A549 (cell line): ENCODE data around the gene FKBP1A. TPM values are rescaled to one million over a fixed set of nuclear protein-coding genes. Genes with fewer than 3 reads are reported as not detected.

ENCODE experiments used
- ATAC-seq, 2 experiments: fragments of 200-7000 bp in 1 of 2; fragments of >200 bp in 1 of 2; cut with Nextera tagmentation in 1 of 2; cut with Tn5 transposase in 1 of 2; 3 replicates each; pipeline versions ENCODE4 v1.8.0 to v1.9.1; 2018 to 2020; ENCODE audit warnings: mild to moderate bottlenecking in 1 of 2, moderate library complexity in 1 of 2
- CTCF ChIA-PET: fragments of 300-600 bp; sonication (Branson Sonifier 250); formaldehyde crosslinking; extraction: SDS; loops from one replicate; lab custom pipeline; 2021; ENCODE audit warnings: antibody characterized with exemption, inconsistent platforms; lab: Yijun Ruan, JAX
- POLR2A ChIA-PET: fragments of 350-600 bp; formaldehyde crosslinking; extraction: SDS; loops from one replicate; lab custom pipeline; 2021; ENCODE audit warnings: antibody characterized with exemption, inconsistent platforms; lab: Yijun Ruan, JAX
- DNase-seq, 2 experiments: peaks; one replicate each; pipeline versions ENCODE4 v3.0.0 to v3.0.0-alpha.2; 2011 to 2016; ENCODE audit warnings: low read depth in 1 of 2, low spot score in 1 of 2
- FAIRE-seq: peaks from 2 replicates; lab custom pipeline; 2011; peaks lifted over from hg19 to GRCh38; lab: Jason Lieb, UNC
- H3K27ac ChIP-seq, 2 experiments: fragments of >200 bp; sonication (Bioruptor Twin); formaldehyde crosslinking; 3 replicates each; pipeline ENCODE4 v1.5.1; 2016 to 2017
- H3K4me1 ChIP-seq: fragments of >200 bp; sonication (Bioruptor Twin); formaldehyde crosslinking; 3 replicates; pipeline ENCODE4 v1.6.1; 2016
- H3K4me2 ChIP-seq: fragments of >200 bp; sonication (Bioruptor Twin); formaldehyde crosslinking; 3 replicates; pipeline ENCODE4 v1.6.1; 2016
- H3K4me3 ChIP-seq: fragments of >200 bp; sonication (Bioruptor Twin); formaldehyde crosslinking; 3 replicates; pipeline ENCODE4 v1.5.1; 2016
- H3K9me3 ChIP-seq: fragments of >200 bp; sonication (Bioruptor Twin); formaldehyde crosslinking; 3 replicates; pipeline ENCODE4 v1.6.1; 2016
- ATOH8 ChIP-seq: fragments of 250-450 bp; sonication (Bioruptor Pico); IDR thresholded peaks from 2 replicates; pipeline ENCODE4 v1.5.0; 2020; ENCODE audit warnings: low read depth, mild to moderate bottlenecking, moderate library complexity
- BHLHE40 ChIP-seq: IDR thresholded peaks from 2 replicates; pipeline ENCODE4 v1.6.1; 2012; ENCODE audit warnings: low read depth, low read length, inconsistent platforms
- CEBPB ChIP-seq, 2 experiments: fragments of >200 bp in 1 of 2; sonication (Bioruptor Twin) in 1 of 2; formaldehyde crosslinking in 1 of 2; IDR thresholded peaks; 2 replicates each; pipeline ENCODE4 v1.6.1; 2012 to 2016
- CHD2 ChIP-seq: fragments of 150-350 bp; IDR thresholded peaks from 2 replicates; pipeline ENCODE4 v1.6.1; 2014; ENCODE audit warnings: low read length; ENCODE audit not compliant: partially characterized antibody
- CHD4 ChIP-seq: fragments of 200-600 bp; sonication (generic); IDR thresholded peaks from 2 replicates; pipeline ENCODE4 v1.6.1; 2016; ENCODE audit warnings: antibody characterized with exemption, mild to moderate bottlenecking, borderline replicate concordance
- CTCF ChIP-seq: fragments of >200 bp; sonication (Bioruptor Twin); formaldehyde crosslinking; IDR thresholded peaks from 3 replicates; pipeline ENCODE4 v1.5.1; 2016
- EHMT2 ChIP-seq: fragments of 200-600 bp; sonication (generic); IDR thresholded peaks from 2 replicates; pipeline ENCODE4 v1.6.1; 2016; ENCODE audit warnings: antibody characterized with exemption, low read depth, mild to moderate bottlenecking, moderate library complexity
- FOSL2 ChIP-seq, 2 experiments: fragments of 450-650 bp in 1 of 2; fragments of >200 bp in 1 of 2; sonication (Bioruptor Twin) in 1 of 2; formaldehyde crosslinking; IDR thresholded peaks; 2 replicates each; pipeline versions ENCODE4 v1.5.0 to v1.6.1; 2016 to 2020; ENCODE audit warnings: mild to moderate bottlenecking in 1 of 2, moderate library complexity in 1 of 2
- FOXS1 ChIP-seq: fragments of 250-450 bp; sonication (Bioruptor Pico); IDR thresholded peaks from 2 replicates; pipeline ENCODE4 v1.5.0; 2020; ENCODE audit warnings: mild to moderate bottlenecking, moderate library complexity
- GATA3 ChIP-seq: IDR thresholded peaks from 2 replicates; pipeline ENCODE4 v1.6.1; 2012; ENCODE audit warnings: borderline replicate concordance
- HES2 ChIP-seq: fragments of >200 bp; sonication (Bioruptor Twin); formaldehyde crosslinking; IDR thresholded peaks from 2 replicates; pipeline ENCODE4 v1.6.1; 2016
- HOXB13 ChIP-seq: fragments of 250-450 bp; sonication (Bioruptor Pico); IDR thresholded peaks from 2 replicates; pipeline ENCODE4 v1.5.0; 2020; ENCODE audit warnings: low read depth, mild to moderate bottlenecking, moderate library complexity
- HOXB5 ChIP-seq: fragments of 250-450 bp; sonication (Bioruptor Pico); IDR thresholded peaks from 2 replicates; pipeline ENCODE4 v1.5.0; 2020; ENCODE audit warnings: mild to moderate bottlenecking, moderate library complexity
- JUNB ChIP-seq: fragments of >200 bp; sonication (Bioruptor Twin); formaldehyde crosslinking; IDR thresholded peaks from 2 replicates; pipeline ENCODE4 v1.6.1; 2016
- KDM5A ChIP-seq: fragments of 200-600 bp; sonication (generic); IDR thresholded peaks from 2 replicates; pipeline ENCODE4 v1.6.1; 2016; ENCODE audit warnings: antibody characterized with exemption, mild to moderate bottlenecking
- MYC ChIP-seq: IDR thresholded peaks from 2 replicates; pipeline ENCODE4 v1.6.1; 2012; ENCODE audit warnings: mild to moderate bottlenecking, inconsistent platforms, low read length, improper control_type of control experiment, borderline replicate concordance
- POLR2AphosphoS2 ChIP-seq: conservative IDR thresholded peaks from 2 replicates; pipeline ENCODE4 v1.6.1; 2012; ENCODE audit warnings: low read length, improper control_type of control experiment, inconsistent platforms
- RAD21 ChIP-seq, 2 experiments: fragments of >200 bp in 1 of 2; sonication (Bioruptor Twin) in 1 of 2; formaldehyde crosslinking in 1 of 2; IDR thresholded peaks in 1 of 2; conservative IDR thresholded peaks in 1 of 2; 2 replicates in 1 of 2; 3 replicates in 1 of 2; pipeline ENCODE4 v1.6.1; 2012 to 2018; ENCODE audit warnings: inconsistent platforms in 1 of 2
- RCOR1 ChIP-seq: fragments of 150-350 bp; IDR thresholded peaks from 2 replicates; pipeline ENCODE4 v1.6.1; 2014; ENCODE audit warnings: antibody characterized with exemption, low read length, low read depth
- RFX5 ChIP-seq: fragments of 450-650 bp; IDR thresholded peaks from 2 replicates; pipeline ENCODE4 v1.7.1; 2014; ENCODE audit warnings: antibody characterized with exemption, mild to moderate bottlenecking, moderate library complexity
- SREBF2 ChIP-seq: fragments of 450-650 bp; IDR thresholded peaks from 2 replicates; pipeline ENCODE4 v1.6.1; 2014; ENCODE audit warnings: mild to moderate bottlenecking, moderate library complexity
- TFCP2L1 ChIP-seq: fragments of 250-450 bp; sonication (Bioruptor Pico); IDR thresholded peaks from 2 replicates; pipeline ENCODE4 v1.5.0; 2021; ENCODE audit warnings: mild to moderate bottlenecking
- USF2 ChIP-seq: fragments of 450-650 bp; IDR thresholded peaks from 2 replicates; pipeline ENCODE4 v1.6.1; 2014; ENCODE audit warnings: antibody characterized with exemption
- ZSCAN20 ChIP-seq: fragments of 250-450 bp; sonication (Bioruptor Pico); IDR thresholded peaks from 2 replicates; pipeline ENCODE4 v1.8.0; 2022; ENCODE audit warnings: mild to moderate bottlenecking, moderate library complexity
- WGBS: methylation state at CpG from one replicate; pipeline ENCODE4 v1.1.6; 2017; ENCODE audit errors: missing lambda C conversion rate; 5-methylcytosine and 5-hydroxymethylcytosine counted together
- polyA plus RNA-seq, 4 experiments: library from polyadenylated mRNA; depleted of rRNA in 3 of 4; stranded (reverse); fragments of >200 nt; fragmentation: RNase III in 1 of 4; extraction: RNeasy Plus Mini Kit Qiagen cat#74134 plus additional on column Dnase treatment in 1 of 4; gene quantifications; 2 replicates in 3 of 4; 3 replicates in 1 of 4; pipeline ENCODE4 v1.2.3, GENCODE V29; 2011 to 2017

FKBP1A gene
- polyA plus RNA-seq, 2 of the 4 experiments (the other 2 are of a cell fraction): 385 to 535 TPM

- ChIA-PET POLR2A (no interaction called here), CTCF (interaction anchor here (1.0 to 1.8 kb wide), 4 partner anchors 9 to 169 kb away, joined by 3 to 7 read pairs (median 5); no protein-coding TSS in a partner anchor)
- peaks cover 5% of the 10 kb centered on the region; the same call in 2 of the 3 replicates for H3K4me1 ChIP-seq
- DNase-seq (peak in 1 of 2 experiments; percentile 49), FAIRE-seq (peak; percentile 67), ATAC-seq (peak; percentile 70 to 72)
- TF ChIP-seq CTCF (peak; percentile 15; the same call in 1 of the 3 replicates), BHLHE40 (no peak), CEBPB (IDR thresholded peaks at IDR 0.05) (peak; percentile 19 to 44; a peak in 1 of 4 replicates), RFX5 (no peak), HOXB5 (no peak)
- no peak overlapping the region for H3K4me2 ChIP-seq
- H3K9me3 ChIP-seq: no peaks in the 10 kb centered on the region
- H3K4me3 ChIP-seq: no peak overlapping the region
- H3K27ac ChIP-seq: no peak overlapping the region
- 35% methylated on average over 2 of the region's 3 CpGs for WGBS
Observed at GRCh38 chr20:1334761-1335160, 58.1 kb downstream of the FKBP1A start.

GRCh38 chr20:1334370-1334731 is 58.5 kb downstream of the FKBP1A start:
- ATAC-seq (no peak), FAIRE-seq (no peak), DNase-seq (no peak)
- H3K4me3 ChIP-seq: no peak overlapping the region
- ChIA-PET CTCF (interaction anchor here (1.0 to 1.8 kb wide), 4 partner anchors 8 to 169 kb away, joined by 3 to 7 read pairs (median 5); no protein-coding TSS in a partner anchor), POLR2A (no interaction called here)
- H3K4me2 ChIP-seq: no peak overlapping the region
- peaks cover 5% of the 10 kb centered on the region; the same call in 2 of the 3 replicates for H3K4me1 ChIP-seq
- no peak overlapping the region for H3K27ac ChIP-seq
- H3K9me3 ChIP-seq: no peaks in the 10 kb centered on the region
- TF ChIP-seq EHMT2: no peak
- no peak for TF ChIP-seq HOXB13 (CRISPR knock-in tag)
- TF ChIP-seq MYC: no peak
- no peak for TF ChIP-seq HES2
- no peak for TF ChIP-seq GATA3
- no peak for TF ChIP-seq FOXS1 (CRISPR knock-in tag)
- TF ChIP-seq FOSL2 (IDR thresholded peaks at IDR 0.05): no peak
- TF ChIP-seq FOSL2 (CRISPR knock-in tag; IDR thresholded peaks at IDR 0.05): no peak
- TF ChIP-seq TFCP2L1: no peak
- TF ChIP-seq CEBPB (IDR thresholded peaks at IDR 0.05): no peak
- TF ChIP-seq CHD4: no peak
- TF ChIP-seq ZSCAN20: no peak
- no peak for TF ChIP-seq RAD21 (conservative IDR thresholded peaks at IDR 0.05 in 1 of 2, IDR thresholded peaks at IDR 0.05 in 1 of 2)
- TF ChIP-seq JUNB: no peak
- no peak for TF ChIP-seq ATOH8 (CRISPR knock-in tag)
- TF ChIP-seq SREBF2: no peak
- TF ChIP-seq KDM5A: no peak
- TF ChIP-seq USF2: no peak
- TF ChIP-seq POLR2AphosphoS2: no peak
- no peak for TF ChIP-seq CHD2
- TF ChIP-seq RCOR1: no peak
- 92% methylated on average over 4 of the region's 4 CpGs for WGBS
